Measurements from ENCODE around the gene SPOP.

- TF ChIP-seq EZH2 (IDR thresholded peaks at IDR 0.05; ENCODE audit: borderline replicate concordance, low read depth, low read length, poor library complexity, severe bottlenecking) (no peak), CTCF (conservative IDR thresholded peaks at IDR 0.05; ENCODE audit: low read depth, low read length) (no peak)
Observed at GRCh38 chr17:49715717-49716279, 37.9 kb upstream of the SPOP start.

Data from A673 (cell line).